Ectodermal cell (in vitro differentiated cells): ENCODE results near the gene P2RX6.

Experiments
- H3K27ac ChIP-seq: 2 replicates; pipeline ENCODE4 v1.7.0; 2013; ENCODE audit warnings: mild to moderate bottlenecking, low read depth, low read length; ENCODE audit not compliant: insufficient read depth, poor library complexity, severe bottlenecking
- H3K27me3 ChIP-seq: 2 replicates; pipeline ENCODE4 v1.7.0; 2013; ENCODE audit warnings: mild to moderate bottlenecking, low read length; ENCODE audit not compliant: insufficient read depth, control insufficient read depth, poor library complexity, severe bottlenecking
- H3K36me3 ChIP-seq: one replicate; pipeline ENCODE4 v1.7.0; 2013; ENCODE audit warnings: low read length; ENCODE audit not compliant: control insufficient read depth, insufficient read depth
- H3K4me1 ChIP-seq: one replicate; pipeline ENCODE4 v1.7.0; 2013; ENCODE audit warnings: low read length; ENCODE audit not compliant: control insufficient read depth, insufficient read depth
- H3K4me3 ChIP-seq: 2 replicates; pipeline ENCODE4 v1.7.0; 2013; ENCODE audit warnings: low read depth, low read length, control low read depth; ENCODE audit not compliant: insufficient read depth
- H3K9me3 ChIP-seq: 2 replicates; pipeline ENCODE4 v1.7.0; 2013; ENCODE audit warnings: mild to moderate bottlenecking, low read length, moderate library complexity; ENCODE audit not compliant: control insufficient read depth
- WGBS, 2 experiments: methylation state at CpG; one replicate each; pipeline ENCODE4 v1.1.7; 2013; ENCODE audit warnings: missing lambda C conversion rate in 2 of 2; 5-methylcytosine and 5-hydroxymethylcytosine counted together

P2RX6 gene

DNA sequence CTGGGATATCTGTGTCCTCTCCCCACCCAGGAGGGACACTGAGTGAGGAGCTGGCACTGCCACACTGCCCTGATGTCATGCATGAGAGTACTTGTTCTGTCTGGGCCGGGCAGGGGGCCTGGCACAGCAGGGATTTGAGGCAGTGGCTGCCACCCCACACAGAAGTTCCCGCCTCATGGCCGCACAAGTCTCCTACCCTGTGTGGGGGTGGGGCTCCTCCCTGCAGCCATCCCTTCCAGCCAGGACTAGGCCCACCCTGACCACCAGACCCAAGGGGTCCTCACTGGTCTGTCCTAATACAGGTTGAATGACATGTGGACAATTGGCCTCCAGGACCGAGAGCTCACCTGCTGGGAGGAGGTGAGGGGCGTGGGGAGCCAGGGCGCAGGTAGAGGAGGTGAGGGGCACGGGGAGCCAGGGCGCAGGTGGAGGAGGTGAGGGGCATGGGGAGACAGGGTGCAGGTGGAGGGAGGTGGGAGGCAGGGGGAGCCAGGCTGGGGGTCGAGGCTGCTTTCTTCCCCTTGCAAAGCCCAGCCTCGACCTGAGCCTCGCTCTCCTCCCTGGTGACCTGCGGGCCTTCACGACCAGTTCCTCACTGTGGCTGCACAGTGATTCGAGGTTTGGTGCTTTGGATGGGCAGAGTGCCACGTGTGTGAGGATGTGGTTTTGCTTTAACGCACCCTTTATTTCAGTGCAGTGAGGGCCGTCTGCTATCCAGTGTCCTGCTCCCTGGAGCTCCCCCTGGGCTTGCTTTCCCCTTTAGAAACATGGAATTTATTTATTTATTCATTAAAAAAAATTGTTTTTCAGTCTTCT, 25.4 kb upstream of the P2RX6 start:
- H3K36me3 ChIP-seq: peaks cover 16% of the 10 kb centered on the region
- WGBS, 2 experiments: 79 to 80% methylated on average over 17 of the region's 17 CpGs
- H3K4me1 ChIP-seq: no peaks in the 10 kb centered on the region
- H3K27ac ChIP-seq: no peak overlapping the region
- H3K27me3 ChIP-seq: no peaks in the 10 kb centered on the region
- H3K4me3 ChIP-seq: no peak overlapping the region
- H3K9me3 ChIP-seq: no peaks in the 10 kb centered on the region

DNA sequence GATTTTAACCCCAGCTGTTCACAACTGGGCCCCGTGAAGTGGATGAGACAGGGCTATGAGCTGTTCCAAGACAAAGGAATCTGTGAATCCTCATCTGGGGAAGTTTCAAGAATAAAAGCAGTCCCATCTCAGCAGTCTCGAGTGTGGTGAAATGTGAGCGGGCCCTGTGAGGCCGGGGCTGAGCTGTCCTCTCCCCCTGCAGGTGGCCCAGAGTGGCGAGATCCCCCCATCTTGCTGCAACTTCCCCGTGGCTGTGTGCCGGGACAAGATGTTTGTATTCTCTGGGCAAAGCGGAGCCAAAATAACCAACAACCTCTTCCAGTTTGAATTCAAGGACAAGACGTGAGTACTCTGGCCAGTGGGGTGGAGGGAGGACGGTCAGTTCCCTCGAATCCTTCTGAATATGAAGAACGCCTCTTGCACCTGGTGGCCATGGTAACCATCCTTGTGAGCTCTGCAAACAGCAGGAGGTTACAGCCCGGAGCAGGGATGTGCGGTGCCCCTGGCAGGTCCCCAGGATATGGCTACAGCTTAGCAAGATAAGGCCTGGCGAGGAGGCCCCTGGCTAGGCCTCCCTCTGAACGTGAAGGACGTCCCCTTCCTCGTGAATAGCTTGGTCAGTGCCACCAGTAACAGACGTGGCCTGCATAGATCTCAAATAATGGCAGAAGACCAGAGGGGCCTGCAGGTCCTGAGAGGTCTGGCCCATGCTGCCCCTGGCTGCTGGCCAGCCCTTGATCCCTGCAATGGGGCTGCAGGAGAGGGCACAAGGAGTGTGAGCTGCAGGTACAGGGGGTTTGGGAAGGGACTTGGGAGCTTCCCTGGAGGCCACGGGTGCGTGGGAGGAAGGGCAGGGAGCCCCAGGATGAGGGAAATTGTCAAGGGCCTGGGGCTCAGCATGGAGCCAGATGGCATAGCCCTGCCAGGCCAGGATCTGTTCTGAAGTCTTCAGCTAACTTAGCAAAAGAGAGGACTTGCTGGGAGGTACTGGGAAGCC, 24.5 kb upstream of the P2RX6 start:
- Histone ChIP-seq H3K36me3 (peaks cover 14% of the 10 kb centered on the region), H3K4me3 (no peak overlapping the region), H3K27ac (no peak overlapping the region), H3K9me3 (no peaks in the 10 kb centered on the region), H3K27me3 (no peaks in the 10 kb centered on the region), H3K4me1 (no peaks in the 10 kb centered on the region)
- WGBS, 2 experiments: 90 to 91% methylated on average over 21 of the region's 21 CpGs

DNA sequence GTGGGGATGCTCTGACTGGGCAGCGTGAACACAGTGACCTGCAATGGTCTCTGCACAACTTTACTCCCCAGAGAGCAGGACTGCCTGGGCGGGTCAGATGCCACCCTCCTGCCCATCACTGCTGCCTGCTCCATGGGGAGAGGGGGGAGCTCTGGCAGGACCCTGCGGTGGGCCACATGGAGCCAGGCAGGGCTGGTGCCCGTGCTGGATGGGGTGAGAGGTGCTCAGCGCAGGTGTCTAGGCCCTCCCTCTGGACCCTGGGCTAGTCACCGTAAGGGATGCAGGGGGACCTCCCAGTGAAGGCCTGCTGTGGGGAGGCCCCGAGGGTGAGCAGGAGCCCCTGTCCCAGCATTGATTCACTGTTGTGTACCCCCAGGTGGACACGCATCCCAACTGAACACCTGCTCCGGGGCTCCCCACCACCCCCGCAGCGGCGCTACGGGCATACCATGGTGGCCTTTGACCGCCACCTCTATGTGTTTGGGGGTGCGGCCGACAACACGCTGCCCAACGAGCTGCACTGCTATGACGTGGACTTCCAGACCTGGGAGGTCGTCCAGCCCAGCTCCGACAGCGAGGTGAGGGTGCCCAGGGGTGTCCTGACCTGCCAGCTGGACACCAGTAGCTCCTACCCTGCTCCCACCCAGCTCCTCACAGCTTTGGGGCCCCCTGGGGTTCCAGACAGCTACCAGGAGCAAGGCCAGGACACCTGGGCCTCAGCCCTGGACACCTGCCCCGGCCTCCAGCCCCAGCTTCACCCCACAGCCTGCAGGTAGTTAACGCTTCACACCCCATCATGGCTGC, 23.5 kb upstream of the P2RX6 start:
- 93 to 94% methylated on average over 24 of the region's 24 CpGs for WGBS, 2 experiments
- Histone ChIP-seq H3K36me3 (peaks cover 5% of the 10 kb centered on the region), H3K4me1 (no peaks in the 10 kb centered on the region), H3K27ac (no peak overlapping the region), H3K4me3 (no peak overlapping the region), H3K27me3 (no peaks in the 10 kb centered on the region), H3K9me3 (no peaks in the 10 kb centered on the region)

DNA sequence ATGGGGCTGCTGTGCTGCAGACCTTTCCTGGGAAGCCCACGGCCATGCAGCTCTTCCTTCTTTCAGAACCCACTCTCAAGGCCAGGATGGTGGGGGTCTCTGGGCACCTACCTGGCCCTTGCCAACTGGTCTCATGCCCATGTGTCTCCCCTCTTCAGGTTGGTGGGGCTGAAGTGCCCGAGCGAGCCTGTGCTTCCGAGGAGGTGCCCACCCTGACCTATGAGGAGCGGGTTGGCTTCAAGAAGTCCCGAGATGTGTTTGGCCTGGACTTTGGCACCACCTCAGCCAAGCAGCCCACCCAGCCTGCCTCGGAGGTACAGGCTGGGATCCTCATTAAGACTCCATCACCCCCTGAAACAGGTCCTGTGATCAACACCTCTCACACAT, 22.9 kb upstream of the P2RX6 start:
- Histone ChIP-seq H3K27ac (no peak overlapping the region), H3K9me3 (no peaks in the 10 kb centered on the region), H3K4me3 (no peak overlapping the region), H3K36me3 (no peaks in the 10 kb centered on the region), H3K27me3 (no peaks in the 10 kb centered on the region), H3K4me1 (no peaks in the 10 kb centered on the region)
- 92 to 96% methylated on average over 7 of the region's 7 CpGs for WGBS, 2 experiments

GRCh38 chr22:20992456-20993303, 22.3 kb upstream of the P2RX6 start:
- Histone ChIP-seq H3K4me3 (no peak overlapping the region), H3K9me3 (no peaks in the 10 kb centered on the region), H3K27me3 (no peaks in the 10 kb centered on the region), H3K27ac (no peak overlapping the region), H3K36me3 (no peaks in the 10 kb centered on the region), H3K4me1 (no peaks in the 10 kb centered on the region)
- 90 to 92% methylated on average over 21 of the region's 21 CpGs for WGBS, 2 experiments

GRCh38 chr22:20993304-20994127, 21.4 kb upstream of the P2RX6 start:
- Histone ChIP-seq H3K27ac (no peak overlapping the region), H3K36me3 (no peaks in the 10 kb centered on the region), H3K9me3 (no peaks in the 10 kb centered on the region), H3K4me3 (no peak overlapping the region), H3K27me3 (no peaks in the 10 kb centered on the region), H3K4me1 (no peaks in the 10 kb centered on the region)
- 95% methylated on average over 29 of the region's 29 CpGs for WGBS, 2 experiments

DNA sequence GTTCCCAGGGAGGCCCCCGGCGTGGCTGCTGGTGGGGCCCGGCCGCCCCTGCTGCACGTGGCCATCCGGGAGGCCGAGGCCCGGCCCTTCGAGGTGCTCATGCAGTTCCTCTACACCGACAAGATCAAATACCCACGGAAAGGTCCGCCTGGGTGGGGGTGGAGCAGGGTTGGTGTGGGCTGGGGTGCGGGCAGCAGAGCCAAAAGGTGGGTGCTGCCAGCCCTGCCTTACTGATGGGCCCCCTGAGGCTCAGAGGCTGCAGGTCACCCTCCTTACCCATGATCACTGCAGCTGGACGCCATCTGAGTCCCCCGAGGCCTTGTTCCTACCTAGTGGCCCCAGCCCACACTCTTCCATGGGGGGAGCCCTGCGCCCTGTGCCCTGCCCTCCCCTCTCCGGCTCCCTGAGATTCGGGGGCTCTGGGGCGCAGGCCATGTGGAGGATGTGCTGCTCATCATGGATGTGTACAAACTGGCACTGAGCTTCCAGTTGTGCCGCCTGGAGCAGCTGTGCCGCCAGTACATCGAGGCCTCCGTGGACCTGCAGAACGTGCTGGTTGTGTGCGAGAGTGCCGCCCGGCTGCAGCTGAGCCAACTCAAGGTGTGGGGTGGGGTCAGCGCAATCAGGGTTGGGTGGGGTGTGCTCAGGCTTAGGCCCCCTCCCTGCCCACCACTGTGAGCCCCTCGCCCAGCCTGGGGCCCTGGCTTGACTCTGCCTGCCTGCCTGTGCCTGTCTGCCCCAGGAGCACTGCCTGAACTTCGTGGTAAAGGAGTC, 20.6 kb upstream of the P2RX6 start:
- 94 to 95% methylated on average over 30 of the region's 30 CpGs for WGBS, 2 experiments
- Histone ChIP-seq H3K9me3 (no peaks in the 10 kb centered on the region), H3K36me3 (no peaks in the 10 kb centered on the region), H3K4me1 (no peaks in the 10 kb centered on the region), H3K27ac (no peak overlapping the region), H3K4me3 (no peak overlapping the region), H3K27me3 (no peaks in the 10 kb centered on the region)

GRCh38 chr22:20994902-20995241, 20.1 kb upstream of the P2RX6 start:
- Histone ChIP-seq H3K9me3 (no peaks in the 10 kb centered on the region), H3K27me3 (no peaks in the 10 kb centered on the region), H3K4me1 (no peaks in the 10 kb centered on the region), H3K36me3 (no peaks in the 10 kb centered on the region), H3K27ac (no peak overlapping the region), H3K4me3 (no peak overlapping the region)
- 94 to 96% methylated on average over 10 of the region's 10 CpGs for WGBS, 2 experiments
